K562 (cell line): Measurements from ENCODE around the gene LDLRAD1. TPM values are rescaled to one million over a fixed set of nuclear protein-coding genes. Genes with fewer than 3 reads are reported as not detected.
A peak's percentile ranks its signal among the peaks of the same experiment; 100 is the strongest.

Experiments used
- ATAC-seq: fragments of 200-7000 bp; cut with Tn5 transposase; 3 replicates; pipeline ENCODE4 v1.9.1; 2020; ENCODE audit warnings: moderate library complexity
- BruUV-seq: library from RNA; stranded (reverse); fragments of 400-500 nt; replicated peaks from 2 replicates; lab custom pipeline; 2021; lab: Mats Ljungman, UMichigan
- CTCF ChIA-PET: fragments of 300-600 bp; formaldehyde crosslinking; extraction: SDS; loops from one replicate; lab custom pipeline; 2021; ENCODE audit warnings: low intra/inter-chr PET ratio; lab: Yijun Ruan, JAX
- POLR2A ChIA-PET: fragments of 300-600, 350-650 bp; sonication (Branson Sonifier 250); formaldehyde crosslinking; extraction: SDS; loops from one replicate; lab custom pipeline; 2021; ENCODE audit warnings: antibody characterized with exemption, inconsistent platforms; lab: Yijun Ruan, JAX
- DNase-seq, 4 experiments: peaks; one replicate each; pipeline versions ENCODE4 v3.0.0 to v3.0.0-alpha.2; 2011 to 2018; ENCODE audit warnings: low spot score in 3 of 4, mixed read lengths in 3 of 4; ENCODE audit errors: extremely low read depth in 1 of 4
- FAIRE-seq: peaks from 2 replicates; lab custom pipeline; 2011; peaks lifted over from hg19 to GRCh38; lab: Jason Lieb, UNC
- H2AFZ ChIP-seq: 2 replicates; pipeline ENCODE4 v1.6.0; 2011; ENCODE audit warnings: low read depth, low read length, control low read depth, inconsistent platforms
- H3K27ac ChIP-seq: fragments of 200-600 bp; 3 replicates; pipeline ENCODE4 v1.8.0; 2011; ENCODE audit warnings: low read depth, mild to moderate bottlenecking, control low read depth, inconsistent platforms, low read length, moderate library complexity, mixed read lengths; ENCODE audit errors: extremely low read depth
- H3K27me3 ChIP-seq, 2 experiments: fragments of 300-600 bp in 1 of 2; 2 replicates in 1 of 2; 3 replicates in 1 of 2; pipeline versions ENCODE4 v1.6.0 to v1.8.0; 2011; ENCODE audit warnings: inconsistent platforms in 2 of 2, low read length in 2 of 2, mild to moderate bottlenecking in 1 of 2, mixed read lengths in 1 of 2, moderate library complexity in 1 of 2; ENCODE audit not compliant: control insufficient read depth in 2 of 2, insufficient read depth in 2 of 2
- H3K36me3 ChIP-seq: fragments of 300-600 bp; 3 replicates; pipeline ENCODE4 v1.8.0; 2011; ENCODE audit warnings: mild to moderate bottlenecking, low read length, inconsistent platforms; ENCODE audit not compliant: control insufficient read depth, insufficient read depth
- H3K4me1 ChIP-seq, 2 experiments: fragments of 200-600 bp in 1 of 2; replicated peaks in 1 of 2; 2 replicates in 1 of 2; 3 replicates in 1 of 2; pipeline versions ENCODE4 v1.5.1 to v1.8.0; 2011; ENCODE audit warnings: inconsistent platforms in 2 of 2, low read length in 2 of 2, mild to moderate bottlenecking in 1 of 2, mixed read lengths in 1 of 2, moderate library complexity in 1 of 2; ENCODE audit not compliant: control insufficient read depth in 2 of 2, insufficient read depth in 2 of 2
- H3K4me2 ChIP-seq: 2 replicates; pipeline ENCODE4 v1.6.1; 2011; ENCODE audit warnings: low read length, control low read depth, inconsistent platforms, mixed read lengths; ENCODE audit not compliant: insufficient read depth
- H3K4me3 ChIP-seq: fragments of 200-600 bp; sonication (generic), shearing (Covaris generic); 2 replicates; pipeline ENCODE4 v1.5.1; 2016; ENCODE audit warnings: control low read depth, inconsistent platforms
- H3K79me2 ChIP-seq: fragments of 200-600 bp; 3 replicates; pipeline ENCODE4 v1.8.0; 2011; ENCODE audit warnings: low read length, inconsistent platforms; ENCODE audit not compliant: control insufficient read depth, insufficient read depth
- H3K9ac ChIP-seq, 2 experiments: 2 replicates each; pipeline versions ENCODE4 v1.6.0 to v1.6.1; 2011; ENCODE audit warnings: low read depth in 2 of 2, low read length in 2 of 2, control low read depth in 1 of 2, inconsistent platforms in 1 of 2, mild to moderate bottlenecking in 1 of 2, mixed read lengths in 1 of 2; ENCODE audit not compliant: insufficient read depth in 1 of 2
- H3K9me1 ChIP-seq: one replicate; pipeline ENCODE4 v1.6.0; 2011; ENCODE audit warnings: inconsistent platforms, mild to moderate bottlenecking, low read length, moderate library complexity; ENCODE audit not compliant: control insufficient read depth, insufficient read depth
- H3K9me3 ChIP-seq: replicated peaks from 2 replicates; pipeline ENCODE4 v1.5.1; 2011; ENCODE audit warnings: low read depth, low read length, inconsistent platforms; ENCODE audit not compliant: control insufficient read depth, insufficient read depth
- H4K20me1 ChIP-seq: replicated peaks from 2 replicates; pipeline ENCODE4 v1.6.1; 2011; ENCODE audit warnings: low read length, inconsistent platforms, mixed read lengths; ENCODE audit not compliant: control insufficient read depth, insufficient read depth
- BCOR ChIP-seq: fragments of 450-650 bp; IDR thresholded peaks from 2 replicates; pipeline ENCODE4 v1.6.1; 2016
- CBX2 ChIP-seq: fragments of 200-600 bp; sonication (generic); IDR thresholded peaks from one replicate; pipeline ENCODE4 v1.6.1; 2012; ENCODE audit warnings: mild to moderate bottlenecking, low read length, inconsistent platforms; ENCODE audit not compliant: insufficient read depth, poor library complexity, severe bottlenecking
- CXXC5 ChIP-seq: fragments of 250-450 bp; sonication (Bioruptor Pico); IDR thresholded peaks from 2 replicates; pipeline ENCODE4 v1.8.0; 2022; ENCODE audit warnings: inconsistent platforms, mild to moderate bottlenecking, moderate library complexity
- E4F1 ChIP-seq: fragments of 250-450 bp; sonication (Bioruptor Pico); IDR thresholded peaks from 2 replicates; pipeline ENCODE4 v1.5.0; 2021; ENCODE audit warnings: mild to moderate bottlenecking, borderline replicate concordance
- FOSL1 ChIP-seq: fragments of 200-800 bp; sonication (Bioruptor generic); conservative IDR thresholded peaks from 2 replicates; pipeline ENCODE4 v1.6.1; 2016; ENCODE audit warnings: missing genetic modification characterization, missing compliant biosample characterization
- GATA2 ChIP-seq: sonication (generic); formaldehyde crosslinking; IDR thresholded peaks from 2 replicates; pipeline ENCODE4 v1.4.0; 2020; ENCODE audit warnings: mild to moderate bottlenecking, missing genetic modification reagents
- HDAC2 ChIP-seq: fragments of 450-650 bp; IDR thresholded peaks from 2 replicates; pipeline ENCODE4 v1.6.1; 2016; ENCODE audit warnings: mild to moderate bottlenecking
- LEF1 ChIP-seq: fragments of 450-650 bp; IDR thresholded peaks from 2 replicates; pipeline ENCODE4 v1.6.1; 2016; ENCODE audit warnings: mild to moderate bottlenecking
- MAX ChIP-seq: sonication (generic); formaldehyde crosslinking; IDR thresholded peaks from 2 replicates; pipeline ENCODE4 v1.9.0; 2022; ENCODE audit warnings: mild to moderate bottlenecking, missing genetic modification reagents
- PHF8 ChIP-seq: fragments of 200-600 bp; sonication (generic); IDR thresholded peaks from 2 replicates; pipeline ENCODE4 v1.6.1; 2012; ENCODE audit warnings: mixed run types, mild to moderate bottlenecking, inconsistent platforms, low read length, moderate library complexity, borderline replicate concordance
- RBM25 ChIP-seq: fragments of 200-400 bp; formaldehyde crosslinking; IDR thresholded peaks from 2 replicates; pipeline ENCODE4 v1.6.1; 2018; ENCODE audit warnings: low read length, low read depth, moderate library complexity; ENCODE audit not compliant: severe bottlenecking
- SMARCE1 ChIP-seq: fragments of 450-650 bp; IDR thresholded peaks from 2 replicates; pipeline ENCODE4 v1.7.1; 2016; ENCODE audit warnings: mild to moderate bottlenecking
- ZKSCAN8 ChIP-seq: fragments of 200-800 bp; sonication (Bioruptor generic); IDR thresholded peaks from 2 replicates; pipeline ENCODE4 v1.6.1; 2016; ENCODE audit warnings: missing genetic modification characterization, missing compliant biosample characterization
- ZNF133 ChIP-seq: fragments of 250-450 bp; sonication (Bioruptor Pico); IDR thresholded peaks from 2 replicates; pipeline ENCODE4 v1.4.0; 2020; ENCODE audit warnings: mild to moderate bottlenecking
- ZNF655 ChIP-seq: fragments of 250-450 bp; sonication (Bioruptor Pico); IDR thresholded peaks from 2 replicates; pipeline ENCODE4 v1.5.0; 2021
- ZNF79 ChIP-seq: fragments of 250-450 bp; sonication (Bioruptor Pico); IDR thresholded peaks from 2 replicates; pipeline ENCODE4 v1.4.0; 2020; ENCODE audit warnings: low read depth, mild to moderate bottlenecking, moderate library complexity
- WGBS: fragments of 100-300 bp; shearing (Covaris generic); methylation state at CpG from one replicate; pipeline ENCODE4 v1.1.6; 2016; ENCODE audit warnings: low coverage, mixed read lengths; ENCODE audit not compliant: insufficient coverage; ENCODE audit errors: missing lambda C conversion rate; 5-methylcytosine and 5-hydroxymethylcytosine counted together
- in situ Hi-C: fragments of 300-500 bp; cut with MboI; formaldehyde crosslinking; loops from 4 replicates; pipeline ENCODE4 v1.15.0; 2018; ENCODE audit warnings: inconsistent platforms, mixed read lengths
- intact Hi-C: fragments of 100-400 bp; cut with micrococcal nuclease; formaldehyde crosslinking; loops from 2 replicates; pipeline ENCODE4 v1.14.2; 2022
- polyA plus RNA-seq, 8 experiments: library from polyadenylated mRNA; depleted of rRNA in 4 of 8; stranded (reverse) in 5 of 8; unstranded in 3 of 8; fragments of >200 nt; fragmentation: Nextera tagmentation in 2 of 8; fragmentation: Illumina TruSeq in 1 of 8; extraction: Ambion mirVana in 2 of 8; extraction: Trizol in 1 of 8; gene quantifications; 2 replicates each; pipeline versions ENCODE4 v1.2.1 to v1.2.3, GENCODE V29; 2011 to 2014; ENCODE audit warnings: inconsistent platforms in 1 of 8, missing spikeins in 1 of 8
- total RNA-seq, 7 experiments: library from RNA; depleted of rRNA in 6 of 7; stranded (reverse); fragments of >200 nt in 6 of 7; fragmentation: Illumina TruSeq in 2 of 7; extraction: Trizol in 2 of 7; gene quantifications; 2 replicates each; pipeline versions ENCODE4 v1.2.1 to v1.2.3, GENCODE V29; 2011 to 2021; ENCODE audit warnings: low replicate concordance in 1 of 7

LDLRAD1 gene
- total and polyA plus RNA-seq, 9 of the 15 experiments (the other 6 are each of a cell fraction or from before 2014, with no cell fraction given): not detected

- TF ChIP-seq ZNF133 (CRISPR knock-in tag) (no peak), ZKSCAN8 (CRISPR knock-in tag) (no peak)
These were observed 649 bp upstream of the LDLRAD1 start (continued) for GRCh38 chr1:54018635-54019034.

- H3K4me2 ChIP-seq: peak overlapping the region; percentile 1; the same call in 1 of the 2 replicates
- no peak overlapping the region for H3K27ac ChIP-seq
- no peaks in the 10 kb centered on the region for H3K36me3 ChIP-seq
- no peaks in the 10 kb centered on the region for H3K9me3 ChIP-seq
- no peaks in the 10 kb centered on the region for H3K79me2 ChIP-seq
- intact Hi-C loops: no loop called here
- peaks cover 0 to 10% of the 10 kb centered on the region in 2 experiments; a peak in 4 of 5 replicates for H3K4me1 ChIP-seq
- peaks cover 53 to 73% of the 10 kb centered on the region in 2 experiments for H3K27me3 ChIP-seq
- WGBS: 4% methylated on average over 8 of the region's 8 CpGs
- H3K9ac ChIP-seq: no peak overlapping the region; a peak in 1 of 4 replicates
- H3K4me3 ChIP-seq: no peak overlapping the region
- in situ Hi-C loops: no loop called here
- FAIRE-seq: no peak
- no peak overlapping the region for H2AFZ ChIP-seq
- H4K20me1 ChIP-seq: 0 out of 2 replicates have a peak, but pooled peaks cover 10% of the 10 kb centered on the region
- BruUV-seq: no TSS peak
- ATAC-seq: peak; percentile 24; the same call in 2 of the 3 replicates
- ChIA-PET CTCF (no interaction called here), POLR2A (interaction anchor here (0.6 to 1.4 kb wide), 7 partner anchors 11 to 391 kb away, joined by 3 to 4 read pairs (median 3); partner anchors contain the start of genes CYB5RL and MRPL37)
- DNase-seq: peak in 1 of 4 experiments; percentile 24
- no peaks in the 10 kb centered on the region for H3K9me1 ChIP-seq
- TF ChIP-seq GATA2 (CRISPR knock-in tag) (no peak), LEF1 (no peak), RBM25 (peak; percentile 60), MAX (no peak), ZNF655 (CRISPR knock-in tag) (no peak), HDAC2 (no peak), PHF8 (no peak), FOSL1 (tag) (no peak), CXXC5 (CRISPR knock-in tag) (no peak), ZNF79 (no peak), CBX2 (no peak), SMARCE1 (no peak), BCOR (peak; percentile 72; the same call in 1 of the 2 replicates), E4F1 (no peak)
These were observed 1.4 kb downstream of the LDLRAD1 start for GRCh38 chr1:54016343-54017282.
